ENCODE measurements around the gene SMCHD1. TPM values are rescaled to one million over a fixed set of nuclear protein-coding genes. Genes with fewer than 3 reads are reported as not detected.
"Not testable (repeated sequence)": the region's sequence is repeated elsewhere in the genome, so short reads cannot be mapped to it uniquely, and the experiment has no call there.

SMCHD1 gene
- total RNA-seq, 1 experiment from 2014 or later: 84.4 TPM

- Histone ChIP-seq H3K27ac (no peak overlapping the region), H3K4me3 (no peak overlapping the region), H3K9me3 (replicated peaks) (no peaks in the 10 kb centered on the region; the same call in 1 of the 2 replicates), H3K36me3 (no peaks in the 10 kb centered on the region), H3K4me1 (replicated peaks) (peaks cover 22% of the 10 kb centered on the region), H3K27me3 (replicated peaks) (peaks cover 42% of the 10 kb centered on the region)
- no peak for DNase-seq (ENCODE audit: low read depth in 1 of 2, low spot score in 2 of 2)
Observed at GRCh38 chr18:2850816-2851215, 195.3 kb downstream of the SMCHD1 start.

GRCh38 chr18:2851771-2852170, 196.2 kb downstream of the SMCHD1 start:
- H3K9me3 ChIP-seq (replicated peaks): no peaks in the 10 kb centered on the region; the same call in 1 of the 2 replicates
- peak in 1 of 2 experiments; percentile 16 for DNase-seq (ENCODE audit: low read depth in 1 of 2, low spot score in 2 of 2)
- peaks cover 39% of the 10 kb centered on the region for H3K27me3 ChIP-seq (replicated peaks)
- H3K4me1 ChIP-seq (replicated peaks): peaks cover 12% of the 10 kb centered on the region
- no peaks in the 10 kb centered on the region for H3K36me3 ChIP-seq
- H3K27ac ChIP-seq: no peak overlapping the region
- H3K4me3 ChIP-seq: no peak overlapping the region

GRCh38 chr18:2852460-2852859, 196.9 kb downstream of the SMCHD1 start:
- H3K27me3 ChIP-seq (replicated peaks): peaks cover 35% of the 10 kb centered on the region
- H3K27ac ChIP-seq; H3K36me3 ChIP-seq; H3K4me1 ChIP-seq (replicated peaks); H3K9me3 ChIP-seq (replicated peaks); H3K4me3 ChIP-seq: not testable (repeated sequence)
- peak in 1 of 2 experiments; percentile 3 for DNase-seq (ENCODE audit: low read depth in 1 of 2, low spot score in 2 of 2)

- no peaks in the 10 kb centered on the region for H3K9me3 ChIP-seq (replicated peaks)
- no peaks in the 10 kb centered on the region for H3K36me3 ChIP-seq
- DNase-seq (ENCODE audit: low read depth in 1 of 2, low spot score in 2 of 2): peak in 1 of 2 experiments; percentile 37
- no peaks in the 10 kb centered on the region for H3K4me1 ChIP-seq (replicated peaks)
- H3K4me3 ChIP-seq: no peak overlapping the region
- no peak overlapping the region for H3K27ac ChIP-seq
- H3K27me3 ChIP-seq (replicated peaks): peaks cover 27% of the 10 kb centered on the region
Observed at GRCh38 chr18:2853173-2853925, 197.8 kb downstream of the SMCHD1 start.

- DNase-seq (ENCODE audit: low read depth in 1 of 2, low spot score in 2 of 2): peak in 1 of 2 experiments; percentile 28
- Histone ChIP-seq H3K4me3 (no peak overlapping the region), H3K36me3 (no peaks in the 10 kb centered on the region), H3K4me1 (replicated peaks) (no peaks in the 10 kb centered on the region), H3K27ac (no peak overlapping the region), H3K27me3 (replicated peaks) (peaks cover 20% of the 10 kb centered on the region), H3K9me3 (replicated peaks) (no peaks in the 10 kb centered on the region)
Observed at GRCh38 chr18:2853926-2854664, 198.6 kb downstream of the SMCHD1 start.

Other genes starting within 250 kb of the SMCHD1 start
- gene METTL4, start 84.2 kb upstream of the SMCHD1 start, total RNA-seq (2014; rRNA removed; shearing (Covaris generic)): 12.9 and 13.3 TPM in 2 replicates
- gene NDC80, start 84.2 kb upstream of the SMCHD1 start, total RNA-seq (2014; rRNA removed; shearing (Covaris generic)): 69.6 and 75.8 TPM in 2 replicates
- gene EMILIN2, start 191.3 kb downstream of the SMCHD1 start, total RNA-seq (2014; rRNA removed; shearing (Covaris generic)): 22.7 and 28.9 TPM in 2 replicates